SK-N-MC (cell line): Measurements from ENCODE around the gene PADI4.

Experiments used
- DNase-seq: peaks from one replicate; pipeline ENCODE4 v3.0.0-alpha.2; 2011; ENCODE audit warnings: low read depth, low spot score
- H3K27ac ChIP-seq: fragments of 200-600 bp; sonication (generic); 2 replicates; pipeline ENCODE4 v1.5.1; 2016; ENCODE audit warnings: mixed run types
- H3K36me3 ChIP-seq: fragments of 200-600 bp; sonication (generic); 2 replicates; pipeline ENCODE4 v1.6.1; 2017; ENCODE audit warnings: antibody characterized with exemption, low read length, mixed read lengths; ENCODE audit not compliant: insufficient read depth
- H3K4me3 ChIP-seq: fragments of 200-600 bp; sonication (generic); 2 replicates; pipeline ENCODE4 v1.5.1; 2016
- H3K9ac ChIP-seq: fragments of 200-600 bp; sonication (generic); 2 replicates; pipeline ENCODE4 v1.8.0; 2017; ENCODE audit warnings: mixed run types, mixed read lengths; ENCODE audit not compliant: insufficient read length
- H3K9me3 ChIP-seq: fragments of 200-600 bp; sonication (generic); 2 replicates; pipeline ENCODE4 v1.6.1; 2017; ENCODE audit warnings: low read depth, mild to moderate bottlenecking, antibody characterized with exemption, low read length, moderate library complexity, mixed read lengths
- EZH2 ChIP-seq: fragments of 200-600 bp; sonication (generic); IDR thresholded peaks from one replicate; pipeline ENCODE4 v1.6.1; 2017; ENCODE audit warnings: antibody characterized with exemption
- FOXP2 ChIP-seq: optimal IDR thresholded peaks from 2 replicates; pipeline ENCODE3; 2011; ENCODE audit warnings: mild to moderate bottlenecking, moderate library complexity; ENCODE audit not compliant: insufficient read depth; ENCODE audit errors: extremely low read length, control extremely low read depth
- POLR2AphosphoS5 ChIP-seq: IDR thresholded peaks from 2 replicates; pipeline ENCODE4 v1.6.1; 2012; ENCODE audit warnings: mild to moderate bottlenecking, low read depth, low read length, borderline replicate concordance

Gene PADI4

GRCh38 chr1:17270891-17271765, 36.9 kb upstream of the PADI4 start:
- DNase-seq: no peak
- Histone ChIP-seq H3K9ac (no peak overlapping the region), H3K27ac (no peak overlapping the region), H3K36me3 (no peaks in the 10 kb centered on the region), H3K4me3 (no peak overlapping the region), H3K9me3 (no peaks in the 10 kb centered on the region)
- TF ChIP-seq POLR2AphosphoS5 (no peak), EZH2 (no peak), FOXP2 (no peak)

DNA sequence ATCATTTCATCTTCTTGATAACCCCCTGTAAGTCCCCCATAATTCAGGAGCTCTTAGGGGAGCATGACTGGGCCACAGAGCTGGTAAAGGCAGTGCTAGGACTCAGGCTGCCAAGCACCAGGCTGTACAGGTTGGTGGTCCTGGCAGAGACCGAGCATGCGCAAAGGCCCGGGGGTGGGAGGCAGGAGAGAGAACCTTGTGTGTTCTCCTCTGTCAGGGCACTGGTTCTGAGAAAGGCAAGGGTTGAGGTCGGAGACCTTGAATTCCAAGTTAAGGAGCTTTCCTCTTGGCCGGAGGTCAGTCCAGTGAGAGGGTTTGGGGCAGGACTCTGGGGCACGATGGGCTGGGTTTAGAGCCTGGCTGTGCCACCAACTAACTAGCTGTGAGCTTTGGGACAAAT, 35.9 kb upstream of the PADI4 start:
- H3K9me3 ChIP-seq: no peaks in the 10 kb centered on the region
- no peak for TF ChIP-seq POLR2AphosphoS5
- TF ChIP-seq FOXP2: no peak
- no peak for TF ChIP-seq EZH2
- no peaks in the 10 kb centered on the region for H3K36me3 ChIP-seq
- DNase-seq: no peak
- no peak overlapping the region for H3K4me3 ChIP-seq
- no peak overlapping the region for H3K27ac ChIP-seq
- no peak overlapping the region for H3K9ac ChIP-seq

- no peak overlapping the region for H3K27ac ChIP-seq
- H3K9me3 ChIP-seq: no peaks in the 10 kb centered on the region
- H3K36me3 ChIP-seq: no peaks in the 10 kb centered on the region
- H3K4me3 ChIP-seq: no peak overlapping the region
- H3K9ac ChIP-seq: no peak overlapping the region
- TF ChIP-seq EZH2: no peak
- no peak for TF ChIP-seq POLR2AphosphoS5
- DNase-seq: no peak
Measured at GRCh38 chr1:17272646-17273045, 35.4 kb upstream of the PADI4 start.

GRCh38 chr1:17273096-17273495, 34.9 kb upstream of the PADI4 start:
- H3K9ac ChIP-seq: no peak overlapping the region
- no peak for DNase-seq
- no peak overlapping the region for H3K27ac ChIP-seq
- H3K4me3 ChIP-seq: no peak overlapping the region
- no peaks in the 10 kb centered on the region for H3K9me3 ChIP-seq
- H3K36me3 ChIP-seq: no peaks in the 10 kb centered on the region
- TF ChIP-seq FOXP2: no peak
- no peak for TF ChIP-seq POLR2AphosphoS5
- no peak for TF ChIP-seq EZH2

GRCh38 chr1:17274186-17275170, 33.5 kb upstream of the PADI4 start:
- no peak for TF ChIP-seq POLR2AphosphoS5
- TF ChIP-seq FOXP2: no peak
- no peak for TF ChIP-seq EZH2
- no peak overlapping the region for H3K27ac ChIP-seq
- no peak overlapping the region for H3K4me3 ChIP-seq
- no peaks in the 10 kb centered on the region for H3K36me3 ChIP-seq
- H3K9ac ChIP-seq: no peak overlapping the region
- no peaks in the 10 kb centered on the region for H3K9me3 ChIP-seq
- DNase-seq: no peak

- H3K4me3 ChIP-seq: no peak overlapping the region
- TF ChIP-seq POLR2AphosphoS5 (no peak), FOXP2 (no peak), EZH2 (no peak)
- H3K9ac ChIP-seq: no peak overlapping the region
- H3K36me3 ChIP-seq: no peaks in the 10 kb centered on the region
- H3K9me3 ChIP-seq: no peaks in the 10 kb centered on the region
- no peak for DNase-seq
- no peak overlapping the region for H3K27ac ChIP-seq
Measured at GRCh38 chr1:17276568-17276967, 31.4 kb upstream of the PADI4 start.

DNA sequence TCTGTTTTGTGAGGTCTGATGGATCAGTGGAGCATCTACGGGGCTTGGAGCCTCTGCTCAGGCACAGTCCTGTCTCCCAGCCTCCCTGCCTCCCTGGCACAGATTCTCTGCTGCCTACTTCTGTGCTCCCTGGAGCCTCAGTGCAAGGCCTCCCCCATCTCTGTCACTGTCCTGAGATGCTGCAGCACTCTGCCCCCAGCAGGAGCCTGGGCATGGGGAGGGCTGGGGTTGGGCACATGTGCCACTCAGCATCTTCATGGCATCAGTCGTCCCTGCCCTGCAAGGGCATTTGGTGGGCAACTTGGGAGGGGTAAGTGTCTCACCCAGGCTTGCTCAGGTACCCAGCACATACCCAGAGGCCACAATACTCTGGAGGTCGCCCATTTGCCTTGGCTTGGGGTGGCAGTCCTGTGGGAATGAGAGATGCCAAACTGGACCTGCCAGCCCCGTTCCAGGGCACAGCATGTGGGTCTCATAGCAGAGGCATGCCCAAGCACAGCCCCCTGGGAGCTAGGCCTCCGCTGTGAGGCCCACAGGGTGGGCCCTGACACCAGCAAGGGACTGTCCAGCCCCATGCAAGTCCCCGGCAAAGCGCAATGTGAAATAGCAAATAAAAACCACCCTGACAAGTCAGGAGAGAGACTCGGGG, 30.4 kb upstream of the PADI4 start:
- no peak for DNase-seq
- Histone ChIP-seq H3K4me3 (no peak overlapping the region), H3K9ac (no peak overlapping the region), H3K9me3 (no peaks in the 10 kb centered on the region), H3K27ac (no peak overlapping the region), H3K36me3 (no peaks in the 10 kb centered on the region)
- TF ChIP-seq FOXP2: no peak
- no peak for TF ChIP-seq EZH2
- TF ChIP-seq POLR2AphosphoS5: no peak
